Activated naive CD4-positive, alpha-beta T cell treated with anti-CD3 and anti-CD28 coated beads for 36 hours (primary cell): ENCODE data around the gene FUS. TPM values are rescaled to one million over a fixed set of nuclear protein-coding genes. Genes with fewer than 3 reads are reported as not detected.
"Not testable (repeated sequence)": the region's sequence is repeated elsewhere in the genome, so short reads cannot be mapped to it uniquely, and the experiment has no call there.

Experiments used
- CTCF ChIA-PET: fragments of 350-600 bp; sonication (Branson Sonifier 250); formaldehyde crosslinking; loops from one replicate; lab custom pipeline; 2021; ENCODE audit warnings: antibody characterized with exemption; lab: Charles Lee
- DNase-seq: peaks from one replicate; pipeline ENCODE4 v3.0.0-alpha.2; 2020
- H3K27ac Mint-ChIP-seq: one replicate; pipeline ENCODE4 v1.8.0; 2021; ENCODE audit warnings: mild to moderate bottlenecking, mixed read lengths
- H3K27me3 Mint-ChIP-seq: one replicate; pipeline ENCODE4 v1.8.0; 2021; ENCODE audit warnings: low read depth, mixed read lengths
- H3K36me3 Mint-ChIP-seq: one replicate; pipeline ENCODE4 v1.8.0; 2021; ENCODE audit warnings: low read depth, mixed read lengths
- H3K4me1 Mint-ChIP-seq: one replicate; pipeline ENCODE4 v1.8.0; 2021; ENCODE audit warnings: low read depth, mixed read lengths
- H3K4me3 Mint-ChIP-seq: one replicate; pipeline ENCODE4 v1.8.0; 2021; ENCODE audit warnings: mild to moderate bottlenecking, moderate library complexity, mixed read lengths
- H3K9me3 Mint-ChIP-seq: one replicate; pipeline ENCODE4 v1.8.0; 2021; ENCODE audit warnings: mixed read lengths
- intact Hi-C: fragments of 100-400 bp; cut with micrococcal nuclease; formaldehyde crosslinking; loops from one replicate; pipeline ENCODE4 v1.15.1; 2023
- total RNA-seq, 2 experiments: library from RNA; stranded (reverse); gene quantifications; one replicate each; pipeline ENCODE4 v1.2.3, GENCODE V29; 2021

The FUS gene
- total RNA-seq, 2 experiments from 2014 or later, result 424 to 435 TPM

- H3K9me3 Mint-ChIP-seq, result no peaks in the 10 kb centered on the region
- no peaks in the 10 kb centered on the region for H3K36me3 Mint-ChIP-seq
- CTCF ChIA-PET, result no interaction called here
- DNase-seq, result no peak
- H3K4me3 Mint-ChIP-seq, result no peak overlapping the region
- no peak overlapping the region for H3K27ac Mint-ChIP-seq
- no peaks in the 10 kb centered on the region for H3K27me3 Mint-ChIP-seq
- intact Hi-C loops, result no loop called here
- peaks cover 5% of the 10 kb centered on the region for H3K4me1 Mint-ChIP-seq
These were observed 31.6 kb upstream of the FUS start for GRCh38 chr16:31148281-31148728.

- intact Hi-C loops, result no loop called here
- DNase-seq, result no peak
- no peaks in the 10 kb centered on the region for H3K36me3 Mint-ChIP-seq
- no peak overlapping the region for H3K27ac Mint-ChIP-seq
- CTCF ChIA-PET, result no interaction called here
- H3K27me3 Mint-ChIP-seq, result no peaks in the 10 kb centered on the region
- H3K9me3 Mint-ChIP-seq, result no peaks in the 10 kb centered on the region
- H3K4me3 Mint-ChIP-seq, result no peak overlapping the region
- peaks cover under 1% of the 10 kb centered on the region for H3K4me1 Mint-ChIP-seq
These were observed 31.0 kb upstream of the FUS start for GRCh38 chr16:31148896-31149295.

- Mint-ChIP-seq H3K9me3 (no peaks in the 10 kb centered on the region), H3K4me1 (no peaks in the 10 kb centered on the region), H3K4me3 (no peak overlapping the region), H3K27me3 (no peaks in the 10 kb centered on the region), H3K36me3 (no peaks in the 10 kb centered on the region), H3K27ac (no peak overlapping the region)
- no peak for DNase-seq
- intact Hi-C loops, result no loop called here
- CTCF ChIA-PET, result no interaction called here
These were observed 30.6 kb upstream of the FUS start for GRCh38 chr16:31149332-31149731.

GRCh38 chr16:31149894-31150890 is 29.7 kb upstream of the FUS start, which contains the start of gene PRSS36:
Gene PRSS36 (minus strand): TSS chr16:31150066. CDS start chr16:31150035, 31 bp downstream.
- H3K36me3 Mint-ChIP-seq, result no peaks in the 10 kb centered on the region
- intact Hi-C loops, result no loop called here
- no peaks in the 10 kb centered on the region for H3K27me3 Mint-ChIP-seq
- CTCF ChIA-PET, result interaction anchor here (0.7 kb wide), 1 partner anchor 8 kb away, joined by 4 read pairs; no protein-coding TSS in a partner anchor
- no peak for DNase-seq
- no peak within 1 kb of the TSS for H3K27ac Mint-ChIP-seq
- no peaks in the 10 kb centered on the region for H3K4me1 Mint-ChIP-seq
- no peak within 1 kb of the TSS for H3K4me3 Mint-ChIP-seq
- no peaks in the 10 kb centered on the region for H3K9me3 Mint-ChIP-seq

- H3K36me3 Mint-ChIP-seq, H3K27ac Mint-ChIP-seq, H3K4me1 Mint-ChIP-seq, H3K27me3 Mint-ChIP-seq, intact Hi-C loops, DNase-seq, H3K4me3 Mint-ChIP-seq, H3K9me3 Mint-ChIP-seq: not testable (repeated sequence)
- CTCF ChIA-PET, result interaction anchor here (0.7 kb wide), 1 partner anchor 9 kb away, joined by 4 read pairs; no protein-coding TSS in a partner anchor
These were observed 29.0 kb upstream of the FUS start for GRCh38 chr16:31150976-31151375.

- intact Hi-C loops, result no loop called here
- no peak overlapping the region for H3K27ac Mint-ChIP-seq
- CTCF ChIA-PET, result interaction anchor here (0.8 to 1.6 kb wide), 5 partner anchors 10 to 203 kb away, joined by 3 to 12 read pairs (median 5); no protein-coding TSS in a partner anchor
- peak overlapping the region; percentile 51 for H3K4me3 Mint-ChIP-seq
- H3K36me3 Mint-ChIP-seq, result no peaks in the 10 kb centered on the region
- H3K27me3 Mint-ChIP-seq, result no peaks in the 10 kb centered on the region
- no peak for DNase-seq
- no peaks in the 10 kb centered on the region for H3K9me3 Mint-ChIP-seq
- H3K4me1 Mint-ChIP-seq, result peaks cover 9% of the 10 kb centered on the region
These were observed 22.8 kb upstream of the FUS start for GRCh38 chr16:31157136-31157535.

GRCh38 chr16:31167315-31167714 is 12.6 kb upstream of the FUS start:
- H3K27ac Mint-ChIP-seq, result no peak overlapping the region
- H3K36me3 Mint-ChIP-seq, result no peaks in the 10 kb centered on the region
- intact Hi-C loops, result no loop called here
- H3K9me3 Mint-ChIP-seq, result no peaks in the 10 kb centered on the region
- H3K4me1 Mint-ChIP-seq, result no peaks in the 10 kb centered on the region
- no peaks in the 10 kb centered on the region for H3K27me3 Mint-ChIP-seq
- CTCF ChIA-PET, result interaction anchor here (1.4 kb wide), 1 partner anchor 10 kb away, joined by 7 read pairs; no protein-coding TSS in a partner anchor
- no peak for DNase-seq
- no peak overlapping the region for H3K4me3 Mint-ChIP-seq

GRCh38 chr16:31168848-31169247 is 11.1 kb upstream of the FUS start:
- CTCF ChIA-PET, result no interaction called here
- Mint-ChIP-seq H3K4me3 (no peak overlapping the region), H3K27ac (no peak overlapping the region), H3K27me3 (no peaks in the 10 kb centered on the region), H3K4me1 (no peaks in the 10 kb centered on the region), H3K9me3 (no peaks in the 10 kb centered on the region), H3K36me3 (no peaks in the 10 kb centered on the region)
- no peak for DNase-seq
- intact Hi-C loops, result no loop called here

GRCh38 chr16:31170048-31170447 is 9.9 kb upstream of the FUS start:
- H3K27ac Mint-ChIP-seq, H3K27me3 Mint-ChIP-seq, H3K36me3 Mint-ChIP-seq, H3K9me3 Mint-ChIP-seq, H3K4me3 Mint-ChIP-seq, H3K4me1 Mint-ChIP-seq, CTCF ChIA-PET, intact Hi-C loops, DNase-seq: not testable (repeated sequence)

- Mint-ChIP-seq H3K4me3 (peak overlapping the region; percentile 59), H3K27me3 (no peaks in the 10 kb centered on the region), H3K27ac (peak overlapping the region; percentile 74), H3K4me1 (peaks cover 27% of the 10 kb centered on the region), H3K36me3 (peaks cover 19% of the 10 kb centered on the region), H3K9me3 (peaks cover 2% of the 10 kb centered on the region)
- CTCF ChIA-PET, result interaction anchor here (0.5 to 1.7 kb wide), 8 partner anchors 9 to 283 kb away, joined by 3 to 12 read pairs (median 3); partner anchors contain the start of gene KAT8
- DNase-seq, result peak; percentile 76
- intact Hi-C loops, result loop anchor here (5.0 kb wide), 1 partner anchor 525 kb away; no protein-coding TSS in a partner anchor
These were observed 2.8 kb upstream of the FUS start for GRCh38 chr16:31177136-31177535.

GRCh38 chr16:31179219-31179746 is 656 bp upstream of the FUS start:
- CTCF ChIA-PET, result no interaction called here
- peaks cover 40% of the 10 kb centered on the region for H3K36me3 Mint-ChIP-seq
- H3K4me3 Mint-ChIP-seq, result peak overlapping the region; percentile 99
- peaks cover 2% of the 10 kb centered on the region for H3K9me3 Mint-ChIP-seq
- intact Hi-C loops, result loop anchor here (1.0 to 5.0 kb wide), 7 partner anchors 37 to 523 kb away; partner anchors contain the start of gene KAT8
- H3K27ac Mint-ChIP-seq, result peak overlapping the region; percentile 100
- DNase-seq, result no peak
- H3K27me3 Mint-ChIP-seq, result no peaks in the 10 kb centered on the region
- peaks cover 48% of the 10 kb centered on the region for H3K4me1 Mint-ChIP-seq

GRCh38 chr16:31181102-31181830 is 1.3 kb downstream of the FUS start:
- H3K27me3 Mint-ChIP-seq, result no peaks in the 10 kb centered on the region
- intact Hi-C loops, result loop anchor here (2.0 kb wide), 5 partner anchors 22 to 696 kb away; partner anchors contain the start of genes FBRS, PRR14 and PYCARD
- CTCF ChIA-PET, result no interaction called here
- peaks cover 57% of the 10 kb centered on the region for H3K36me3 Mint-ChIP-seq
- H3K9me3 Mint-ChIP-seq, result peaks cover 2% of the 10 kb centered on the region
- H3K4me1 Mint-ChIP-seq, result peaks cover 65% of the 10 kb centered on the region
- H3K27ac Mint-ChIP-seq, result peak overlapping the region; percentile 100
- H3K4me3 Mint-ChIP-seq, result peak overlapping the region; percentile 99
- DNase-seq, result peak; percentile 62
